Measurements from ENCODE around the gene OLFM4. TPM values are rescaled to one million over a fixed set of nuclear protein-coding genes. Genes with fewer than 3 reads are reported as not detected.

The OLFM4 gene
- total and polyA plus RNA-seq, 2 of the 8 experiments (the other 6 are each of a cell fraction or from before 2014, with no cell fraction given), result not detected

DNA sequence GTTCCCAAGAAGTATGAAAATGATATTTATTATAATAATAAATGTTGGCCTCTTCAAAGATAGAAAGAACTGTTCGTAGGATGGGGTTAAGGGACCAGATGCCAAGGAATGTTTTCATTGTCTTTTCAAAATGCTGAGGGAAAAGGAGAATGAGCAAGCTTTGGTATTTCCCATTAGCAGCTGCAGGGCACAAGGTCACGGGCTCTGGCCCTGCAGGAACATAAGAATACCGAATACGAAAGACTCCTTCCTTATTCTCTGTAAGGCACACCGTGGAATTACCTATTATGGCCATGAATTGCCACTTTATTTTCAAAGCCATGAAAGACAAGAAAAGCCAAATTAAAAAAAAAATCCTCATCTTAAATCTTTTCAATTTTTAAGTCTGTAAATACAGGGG lies 49.6 kb upstream of the OLFM4 start (continued):
- TF ChIP-seq CHD7 (IDR thresholded peaks at IDR 0.05; ENCODE audit: insufficient replicate concordance, low read length), result no peak
- no peak for TF ChIP-seq TCF12 (IDR thresholded peaks at IDR 0.05; ENCODE audit: low read depth, low read length)
